NCI-H446 treated with DMSO at 0.1 percent for 48 hours (cell line): Measurements from ENCODE around the gene ATG10.
"Not testable (repeated sequence)": the region's sequence is repeated elsewhere in the genome, so short reads cannot be mapped to it uniquely, and the experiment has no call there.

Experiments used
- DNase-seq: peaks from one replicate; lab custom pipeline; 2025; lab: John Stamatoyannopoulos, UW

Gene ATG10

GRCh38 chr5:81982172-81982685 lies 10.4 kb downstream of the ATG10 start:
- not testable (repeated sequence) for DNase-seq

DNA sequence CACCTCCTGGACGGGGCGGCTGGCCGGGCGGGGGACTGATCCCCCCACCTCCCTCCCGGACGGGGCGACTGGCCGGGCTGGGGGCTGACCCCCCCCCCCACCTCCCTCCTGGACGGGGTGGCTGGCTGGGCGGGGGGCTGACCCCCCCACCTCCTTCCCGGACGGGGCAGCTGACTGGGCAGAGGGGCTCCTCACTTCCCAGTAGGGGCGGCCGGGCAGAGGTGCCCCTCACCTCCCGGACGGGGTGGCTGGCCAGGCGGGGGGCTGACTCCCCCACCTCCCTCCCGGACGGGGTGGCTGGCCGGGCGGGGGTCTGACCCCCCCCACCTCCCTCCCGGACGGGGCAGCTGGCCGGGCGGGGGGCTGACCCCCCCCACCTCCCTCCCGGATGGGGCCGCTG lies 11.3 kb downstream of the ATG10 start:
- not testable (repeated sequence) for DNase-seq

DNA sequence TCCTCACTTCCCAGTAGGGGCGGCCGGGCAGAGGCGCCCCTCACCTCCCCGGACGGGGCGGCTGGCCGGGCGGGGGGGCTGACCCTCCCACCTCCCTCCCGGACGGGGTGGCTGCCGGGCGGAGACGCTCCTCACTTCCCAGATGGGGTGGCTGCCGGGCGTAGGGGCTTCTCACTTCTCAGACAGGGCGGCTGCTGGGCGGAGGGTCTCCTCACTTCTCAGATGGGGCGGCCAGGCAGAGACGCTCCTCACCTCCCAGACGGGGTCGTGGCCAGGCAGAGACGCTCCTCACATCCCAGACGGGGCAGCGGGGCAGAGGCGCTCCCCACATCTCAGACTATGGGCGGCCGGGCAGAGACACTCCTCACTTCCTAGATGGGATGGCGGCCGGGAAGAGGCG lies 11.7 kb downstream of the ATG10 start:
- DNase-seq = not testable (repeated sequence)

DNA sequence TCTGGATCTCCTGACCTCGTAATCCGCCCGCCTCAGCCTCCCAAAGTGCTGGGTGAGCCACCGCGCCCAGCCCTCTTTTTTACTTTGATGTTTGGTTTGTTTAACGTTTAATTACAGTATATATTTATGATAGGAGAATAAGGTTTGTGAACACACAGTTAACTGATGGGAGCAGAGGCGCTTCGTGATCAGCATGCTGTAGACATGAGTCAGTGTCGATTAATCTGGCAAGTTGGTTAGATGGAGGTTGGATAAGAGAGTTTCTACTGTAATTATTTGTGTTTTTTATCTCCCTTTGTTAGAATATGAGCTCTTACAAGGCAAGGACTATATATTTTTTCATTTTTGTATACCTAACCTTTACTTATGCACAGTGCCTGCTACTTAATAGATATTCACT lies 14.3 kb downstream of the ATG10 start:
- DNase-seq = no peak

DNA sequence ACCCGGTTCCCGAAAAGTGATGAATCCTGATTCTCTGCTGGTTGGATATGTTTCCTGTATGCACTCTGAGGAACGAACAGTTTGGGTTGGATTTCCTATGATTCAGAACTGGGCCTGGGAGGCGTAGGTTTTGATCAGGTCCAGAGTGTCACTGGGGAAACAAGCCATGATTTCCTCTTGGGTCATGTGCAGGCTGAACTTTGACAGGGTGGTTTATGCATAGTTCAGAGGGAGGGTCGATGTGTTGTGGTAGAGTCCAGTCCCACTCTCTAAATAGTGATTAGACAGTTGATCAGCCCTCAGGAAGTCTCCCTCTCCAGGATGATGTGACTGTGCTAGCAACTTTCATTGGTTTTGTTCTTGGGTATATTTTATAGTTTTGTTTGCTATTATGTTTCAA lies 17.4 kb downstream of the ATG10 start:
- DNase-seq = no peak

- DNase-seq = no peak
Observed at GRCh38 chr5:81994679-81995078, 22.9 kb downstream of the ATG10 start.

DNA sequence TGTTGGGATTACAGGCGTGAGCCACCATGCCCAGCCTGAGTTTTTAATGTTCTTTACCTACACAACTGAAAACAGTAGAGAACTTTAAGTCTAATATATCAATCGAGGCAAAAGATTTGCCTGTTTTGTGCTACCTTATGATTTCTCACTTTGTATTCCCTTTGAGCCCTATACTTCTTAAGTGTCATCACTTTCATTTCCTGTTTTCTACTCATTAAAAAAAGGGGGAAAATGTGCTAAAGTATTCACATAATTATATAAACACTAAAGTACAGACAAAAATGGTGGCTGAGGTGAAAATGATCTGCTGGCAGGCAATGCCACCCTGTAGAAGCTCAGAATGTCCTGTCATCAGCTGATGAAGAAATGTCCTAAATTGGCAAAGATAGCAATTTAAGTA lies 23.6 kb downstream of the ATG10 start:
- no peak for DNase-seq

DNA sequence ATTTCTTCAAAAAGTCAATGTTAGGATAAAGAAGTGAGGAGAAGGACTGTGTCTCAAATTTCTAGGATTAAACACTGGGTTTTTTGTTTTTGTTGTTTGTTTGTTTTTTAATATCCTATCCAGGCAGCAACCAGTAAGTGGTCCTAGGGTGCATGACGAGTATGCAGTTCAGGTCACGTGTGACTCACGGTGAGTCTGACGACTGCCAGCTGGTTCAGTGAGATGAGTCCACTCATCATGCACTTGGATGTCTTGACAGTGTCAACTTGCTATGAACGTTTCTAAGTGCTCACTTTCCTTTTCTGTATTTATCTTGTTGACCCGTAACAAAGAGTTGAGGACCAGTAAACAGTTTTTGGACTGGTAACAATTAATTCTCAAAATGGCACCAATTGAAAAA lies 32.7 kb downstream of the ATG10 start:
- DNase-seq = no peak

DNA sequence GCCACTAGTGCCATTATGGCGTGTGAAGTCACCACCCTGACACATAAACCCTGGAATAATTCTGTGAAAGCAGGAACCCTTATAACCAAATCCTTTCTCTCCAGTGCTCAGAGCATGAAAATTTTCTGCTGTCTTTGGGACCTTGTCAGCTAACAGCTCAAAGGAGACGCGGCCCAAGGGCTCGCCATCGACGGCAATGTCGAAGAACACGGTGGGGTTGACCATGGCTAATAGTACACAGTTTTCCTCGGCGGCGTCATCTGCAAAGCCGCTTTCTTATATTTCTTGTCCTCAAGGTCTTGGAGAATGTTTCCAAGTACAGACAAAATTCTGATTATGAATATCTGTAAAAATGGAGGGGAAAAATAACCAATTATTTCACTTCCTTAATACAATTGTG lies 38.0 kb downstream of the ATG10 start:
- not testable (repeated sequence) for DNase-seq

DNA sequence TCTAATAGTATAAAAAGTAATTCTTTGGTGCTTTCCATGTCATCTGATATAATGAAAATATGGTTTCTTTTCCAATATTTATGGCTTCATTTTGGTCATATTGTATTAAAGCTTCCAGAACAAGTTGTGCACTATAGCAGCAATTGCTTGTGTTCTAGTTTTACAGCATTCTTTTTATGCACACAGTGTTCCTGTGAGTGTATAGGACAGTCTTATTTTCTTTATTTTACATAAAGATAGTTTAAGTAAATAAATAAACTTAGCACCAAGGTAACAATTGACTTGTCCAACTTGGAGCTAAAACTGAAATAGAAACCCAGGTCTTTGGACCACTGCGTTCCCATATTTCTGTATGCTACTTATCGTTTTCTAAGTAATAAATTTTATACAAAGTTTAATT lies 38.9 kb downstream of the ATG10 start:
- no peak for DNase-seq

DNA sequence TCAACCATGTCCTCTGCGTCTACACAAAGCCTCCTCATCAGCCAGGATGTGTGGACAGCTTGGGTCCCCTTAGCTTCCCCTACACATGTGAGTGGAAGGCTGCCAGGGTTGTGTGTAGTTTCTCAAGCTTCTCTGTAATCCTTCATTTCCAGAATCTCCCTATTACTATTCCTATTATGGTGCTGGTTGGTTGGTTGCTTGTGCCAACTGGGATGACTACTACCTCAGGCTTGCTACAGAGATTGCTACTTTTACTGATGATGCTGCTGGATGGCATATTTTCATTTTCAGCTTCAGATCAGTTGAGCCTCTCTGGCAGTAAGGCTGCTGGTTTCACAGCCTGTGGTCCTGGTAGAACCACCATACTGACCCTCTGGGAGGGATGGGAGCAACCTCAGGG lies 39.9 kb downstream of the ATG10 start:
- no peak for DNase-seq

GRCh38 chr5:82014644-82015043 lies 42.8 kb downstream of the ATG10 start:
- not testable (repeated sequence) for DNase-seq

GRCh38 chr5:82018462-82018861 lies 46.6 kb downstream of the ATG10 start:
- peak; percentile 80 for DNase-seq

GRCh38 chr5:82019342-82020138 lies 47.7 kb downstream of the ATG10 start:
- peak; percentile 17 for DNase-seq

DNA sequence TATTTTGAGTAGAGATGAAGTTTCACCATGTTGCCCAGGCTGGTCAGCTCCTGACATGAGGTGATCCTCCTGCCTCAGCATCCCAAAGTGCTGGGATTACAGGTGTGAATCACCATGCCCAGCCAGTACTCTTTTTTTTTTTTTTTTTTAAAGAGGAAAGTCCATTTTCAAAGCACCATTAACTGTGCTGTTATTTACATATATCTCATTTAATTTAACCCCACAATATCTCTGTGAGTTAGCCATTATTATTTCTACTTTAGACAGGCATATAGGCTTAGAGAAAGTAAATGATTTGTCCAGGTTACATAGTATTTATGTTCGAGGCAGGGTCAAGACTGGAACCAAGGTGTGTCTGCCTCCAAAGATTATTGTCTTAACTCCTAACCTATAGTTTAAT lies 50.7 kb downstream of the ATG10 start:
- DNase-seq = no peak

DNA sequence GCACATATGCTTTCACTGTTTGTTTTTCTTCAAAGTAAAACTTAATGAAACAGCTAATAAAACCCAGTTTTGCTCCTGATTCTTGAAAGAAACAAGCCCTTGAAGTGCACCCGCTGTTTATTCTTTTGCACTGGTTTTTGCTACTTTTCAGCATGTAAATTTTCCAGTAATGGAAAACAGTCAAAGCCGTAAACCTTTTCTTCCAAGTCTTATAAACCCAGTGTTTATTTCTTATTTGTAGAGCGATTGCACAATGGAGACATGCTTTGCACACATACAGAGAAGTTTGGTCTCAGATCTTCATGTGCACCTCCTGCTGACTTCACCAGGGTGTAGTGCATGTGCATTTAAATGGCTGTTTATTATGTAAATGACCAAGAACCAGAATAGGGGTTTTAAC lies 51.8 kb downstream of the ATG10 start:
- no peak for DNase-seq

DNA sequence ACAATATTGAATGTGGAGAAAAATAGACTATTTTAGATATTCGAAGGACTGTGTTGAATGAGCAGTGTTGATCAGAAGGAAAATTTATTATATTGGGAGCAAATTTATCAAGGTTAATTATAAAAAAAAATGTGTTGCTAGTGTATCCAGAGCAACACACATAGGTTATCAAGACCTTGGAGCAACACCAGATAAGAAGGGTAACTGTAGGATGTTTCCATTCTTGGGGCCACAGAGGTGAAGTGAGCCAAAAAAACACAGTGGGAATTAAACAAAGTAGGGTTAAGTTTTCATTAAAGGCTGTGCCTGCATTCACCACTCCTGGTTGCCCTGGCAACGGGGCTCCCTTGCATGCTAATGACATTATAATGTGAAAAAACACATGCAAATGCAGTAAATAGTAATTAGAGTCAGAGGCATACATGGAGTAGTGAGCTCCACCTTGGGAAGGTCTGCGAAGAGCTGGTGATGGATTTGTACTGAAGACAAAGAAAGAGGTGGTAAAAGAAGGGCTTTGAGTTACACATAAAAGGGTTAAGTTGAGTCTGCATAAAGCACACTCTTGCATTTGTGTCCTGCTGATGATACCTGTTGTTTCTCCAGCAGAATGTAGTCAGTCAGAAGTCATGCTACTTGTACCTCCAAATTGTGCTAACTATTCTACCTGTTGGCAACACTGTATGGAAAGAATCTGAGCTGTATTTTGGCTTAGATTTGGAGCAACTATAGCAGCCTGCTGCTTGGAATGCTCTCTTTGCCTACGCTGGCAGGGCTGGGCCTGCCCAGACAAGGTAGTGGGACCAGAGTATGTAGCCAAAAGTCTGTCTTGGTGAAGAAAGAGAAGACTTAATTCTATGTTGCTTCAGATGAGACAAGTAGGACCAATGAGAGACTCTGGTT lies 59.6 kb downstream of the ATG10 start:
- no peak for DNase-seq

DNA sequence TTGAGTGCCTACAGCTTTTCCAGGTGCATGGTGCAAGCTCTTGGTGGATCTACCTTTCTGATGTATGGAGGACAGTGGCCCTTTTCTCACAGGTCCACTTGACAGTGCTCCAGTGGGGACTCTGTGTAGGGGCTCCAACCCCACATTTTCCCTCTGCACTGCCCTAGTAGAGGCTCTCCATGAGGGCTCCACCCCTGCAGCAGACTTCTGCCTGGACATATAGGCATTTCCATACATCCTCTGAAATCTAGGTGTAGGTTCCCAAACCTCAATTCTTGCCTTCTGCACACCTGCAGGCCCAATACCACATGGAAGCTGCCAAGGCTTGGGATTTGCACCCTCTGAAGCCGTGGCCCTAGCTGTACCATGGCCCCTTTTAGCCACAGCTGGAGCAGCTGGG lies 71.1 kb downstream of the ATG10 start:
- not testable (repeated sequence) for DNase-seq

GRCh38 chr5:82044010-82044409 lies 72.2 kb downstream of the ATG10 start:
- no peak for DNase-seq

DNA sequence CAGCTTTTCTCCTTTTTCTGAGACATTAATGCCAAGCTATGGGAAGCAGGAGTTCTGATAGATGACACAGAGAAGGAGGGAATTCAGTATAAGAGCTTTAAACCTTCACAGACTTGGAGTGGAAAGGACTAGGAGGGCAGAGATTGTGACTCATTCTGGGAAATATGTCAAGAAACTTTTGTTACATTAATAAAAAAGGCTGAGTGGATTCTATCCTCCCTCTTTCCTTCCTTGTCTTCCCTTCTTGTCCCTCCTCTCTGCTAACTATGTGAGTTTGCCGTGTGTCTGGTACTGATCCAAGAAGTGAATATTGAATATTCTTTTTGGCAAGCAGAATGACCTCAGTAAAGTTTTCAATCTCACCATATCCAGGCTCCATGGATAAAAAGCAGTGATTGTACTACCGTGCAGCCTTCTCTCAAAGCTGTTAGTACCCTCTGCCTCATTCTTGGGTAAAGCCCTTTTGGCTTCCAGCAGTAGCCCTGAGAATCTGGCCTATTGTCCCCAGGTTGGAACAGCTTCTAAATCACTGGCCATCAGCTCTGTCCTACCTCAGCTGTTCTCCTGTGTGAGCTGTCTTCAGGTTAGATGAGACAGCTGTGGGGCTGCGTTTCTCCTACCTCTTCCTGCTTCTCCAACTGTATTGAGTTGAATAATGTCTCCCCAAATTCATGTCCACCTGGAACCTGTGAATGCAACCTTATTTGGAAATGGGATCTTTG lies 73.9 kb downstream of the ATG10 start:
- DNase-seq = peak; percentile 29

- DNase-seq = peak; percentile 41
Observed at GRCh38 chr5:82046276-82046647, 74.4 kb downstream of the ATG10 start.

DNA sequence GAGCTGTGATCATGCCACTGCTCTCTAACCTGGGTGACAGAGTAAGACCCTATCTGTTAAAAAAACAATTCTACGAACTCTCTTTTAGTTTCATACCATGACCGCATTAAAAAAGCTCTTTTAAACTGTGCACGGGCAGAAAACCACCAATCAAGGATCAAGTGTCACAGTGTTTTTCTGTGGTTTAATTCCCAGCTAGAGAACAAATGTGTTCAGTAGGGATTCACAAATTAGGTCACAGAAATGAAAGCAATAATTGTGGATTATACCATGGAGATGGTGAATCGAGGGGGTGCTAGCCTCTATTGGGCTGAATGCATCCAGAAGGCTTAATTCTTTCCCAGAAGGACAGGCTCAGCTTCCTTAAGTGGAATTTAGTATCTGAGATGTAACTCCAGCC lies 79.1 kb downstream of the ATG10 start:
- DNase-seq = no peak
